Gastrocnemius medialis (tissue), 4 donors: ENCODE data around the gene VAPA. TPM values are rescaled to one million over a fixed set of nuclear protein-coding genes. Genes with fewer than 3 reads are reported as not detected.

ENCODE experiments used
- ATAC-seq, 2 donors: fragments of 150-250 bp; one replicate each; pipeline ENCODE4 v1.9.1; 2016
- DNase-seq, 2 donors: peaks; one replicate each; pipeline ENCODE4 v3.0.0-alpha.2; 2019
- H3K27ac ChIP-seq, 4 donors: fragments of 200-600 bp; sonication (generic); 1 replicate in 1 of 4; 2 replicates in 3 of 4; pipeline ENCODE4 v1.5.1; 2016 to 2018; ENCODE audit warnings: mild to moderate bottlenecking in 2 of 4, moderate library complexity in 1 of 4
- H3K27me3 ChIP-seq, 3 donors: fragments of 200-600 bp; sonication (generic) in 2 of 3; 1 replicate in 1 of 3; 2 replicates in 2 of 3; pipeline versions ENCODE4 v1.5.1 to v1.6.0; 2016 to 2019; ENCODE audit warnings: mild to moderate bottlenecking in 1 of 3, moderate library complexity in 1 of 3
- H3K36me3 ChIP-seq, 2 donors: fragments of 200-600 bp; sonication (generic) in 1 of 2; one replicate each; pipeline ENCODE4 v1.5.1; 2017 to 2018
- H3K4me1 ChIP-seq, 2 donors: fragments of 200-600 bp; sonication (generic) in 1 of 2; one replicate each; pipeline ENCODE4 v1.5.1; 2016 to 2017; ENCODE audit warnings: mild to moderate bottlenecking in 2 of 2
- H3K4me3 ChIP-seq, 4 donors: fragments of 200-600 bp; sonication (generic) in 3 of 4; 1 replicate in 1 of 4; 2 replicates in 3 of 4; pipeline ENCODE4 v1.5.1; 2016 to 2019; ENCODE audit warnings: mild to moderate bottlenecking in 2 of 4
- H3K9me3 ChIP-seq, 3 donors: fragments of 200-600 bp; sonication (generic) in 2 of 3; 1 replicate in 1 of 3; 2 replicates in 2 of 3; pipeline ENCODE4 v1.5.1; 2016 to 2019
- POLR2A ChIP-seq, 2 donors: fragments of 450-650 bp; IDR thresholded peaks; one replicate each; pipeline ENCODE4 v1.6.1; 2017; ENCODE audit warnings: antibody characterized with exemption in 2 of 2, mild to moderate bottlenecking in 2 of 2, moderate library complexity in 2 of 2
- in situ Hi-C, 4 donors: fragments of 200-750 bp; cut with MboI; loops; one replicate each; pipeline versions ENCODE4 v1.15.0 to v1.8.0; 2017; ENCODE audit warnings: low sequenced_read_pairs in 4 of 4
- intact Hi-C: fragments of 100-400 bp; cut with DNase I; formaldehyde crosslinking; loops from one replicate; pipeline ENCODE4 v1.15.1; 2023; ENCODE audit warnings: low total_unique reads
- total RNA-seq, 4 donors: library from RNA; depleted of rRNA; stranded (reverse); fragments of >200 nt; gene quantifications; one replicate each; pipeline versions ENCODE4 v1.1.0 to v1.2.3, GENCODE V29; 2016
- TF ChIP-seq, protein P1 (sequence below), 5 experiments: fragments of 450-650 bp in 3 of 5; fragments of 200-600 bp in 2 of 5; sonication (generic) in 2 of 5; IDR thresholded peaks in 4 of 5; conservative IDR thresholded peaks in 1 of 5; 1 replicate in 4 of 5; 2 replicates in 1 of 5; pipeline ENCODE4 v1.5.1; 2016 to 2019; ENCODE audit warnings: antibody characterized with exemption in 5 of 5, mild to moderate bottlenecking in 3 of 5, moderate library complexity in 3 of 5

The VAPA gene
- total RNA-seq, 4 donors from 2014 or later: 227 to 320 (median 243) TPM

DNA sequence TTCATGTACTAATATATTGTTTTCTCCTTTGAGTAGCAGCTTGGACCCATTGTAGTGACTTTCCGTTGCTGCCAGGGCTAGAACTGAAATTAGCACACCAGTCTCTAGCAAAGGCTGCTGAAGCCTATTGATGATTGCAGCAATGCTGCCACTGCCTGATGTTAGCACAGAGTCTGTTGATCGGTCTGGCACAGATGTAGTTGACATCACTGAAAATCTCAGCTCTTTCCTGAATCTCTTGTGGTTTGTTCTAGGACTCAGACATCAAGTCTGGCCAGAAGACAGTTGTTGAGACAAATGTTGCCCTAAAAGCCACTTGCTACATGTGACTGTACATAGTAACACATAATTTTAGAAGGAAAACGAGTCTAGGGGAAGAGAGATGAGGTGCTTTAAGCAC is 47.2 kb downstream of the VAPA start:
- in situ Hi-C loops (loop anchor here in 1 of 4 donors (10.0 kb wide), 1 partner anchor 564 kb away; the partner anchor contains the start of gene NAPG), intact Hi-C loops (no loop called here)
- H3K9me3 ChIP-seq: no peaks in the 10 kb centered on the region
- peak; percentile 17 to 31 for ATAC-seq
- no peak overlapping the region for H3K27ac ChIP-seq
- no peak for DNase-seq
- H3K4me1 ChIP-seq: no peaks in the 10 kb centered on the region
- no peaks in the 10 kb centered on the region for H3K36me3 ChIP-seq
- TF ChIP-seq, protein P1, sequence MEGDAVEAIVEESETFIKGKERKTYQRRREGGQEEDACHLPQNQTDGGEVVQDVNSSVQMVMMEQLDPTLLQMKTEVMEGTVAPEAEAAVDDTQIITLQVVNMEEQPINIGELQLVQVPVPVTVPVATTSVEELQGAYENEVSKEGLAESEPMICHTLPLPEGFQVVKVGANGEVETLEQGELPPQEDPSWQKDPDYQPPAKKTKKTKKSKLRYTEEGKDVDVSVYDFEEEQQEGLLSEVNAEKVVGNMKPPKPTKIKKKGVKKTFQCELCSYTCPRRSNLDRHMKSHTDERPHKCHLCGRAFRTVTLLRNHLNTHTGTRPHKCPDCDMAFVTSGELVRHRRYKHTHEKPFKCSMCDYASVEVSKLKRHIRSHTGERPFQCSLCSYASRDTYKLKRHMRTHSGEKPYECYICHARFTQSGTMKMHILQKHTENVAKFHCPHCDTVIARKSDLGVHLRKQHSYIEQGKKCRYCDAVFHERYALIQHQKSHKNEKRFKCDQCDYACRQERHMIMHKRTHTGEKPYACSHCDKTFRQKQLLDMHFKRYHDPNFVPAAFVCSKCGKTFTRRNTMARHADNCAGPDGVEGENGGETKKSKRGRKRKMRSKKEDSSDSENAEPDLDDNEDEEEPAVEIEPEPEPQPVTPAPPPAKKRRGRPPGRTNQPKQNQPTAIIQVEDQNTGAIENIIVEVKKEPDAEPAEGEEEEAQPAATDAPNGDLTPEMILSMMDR (IDR thresholded peaks at IDR 0.05 in 4 of 5, conservative IDR thresholded peaks at IDR 0.05 in 1 of 5): no peak
- no peak for TF ChIP-seq POLR2A (IDR thresholded peaks at IDR 0.05)
- H3K4me3 ChIP-seq: no peak overlapping the region
- no peaks in the 10 kb centered on the region for H3K27me3 ChIP-seq

DNA sequence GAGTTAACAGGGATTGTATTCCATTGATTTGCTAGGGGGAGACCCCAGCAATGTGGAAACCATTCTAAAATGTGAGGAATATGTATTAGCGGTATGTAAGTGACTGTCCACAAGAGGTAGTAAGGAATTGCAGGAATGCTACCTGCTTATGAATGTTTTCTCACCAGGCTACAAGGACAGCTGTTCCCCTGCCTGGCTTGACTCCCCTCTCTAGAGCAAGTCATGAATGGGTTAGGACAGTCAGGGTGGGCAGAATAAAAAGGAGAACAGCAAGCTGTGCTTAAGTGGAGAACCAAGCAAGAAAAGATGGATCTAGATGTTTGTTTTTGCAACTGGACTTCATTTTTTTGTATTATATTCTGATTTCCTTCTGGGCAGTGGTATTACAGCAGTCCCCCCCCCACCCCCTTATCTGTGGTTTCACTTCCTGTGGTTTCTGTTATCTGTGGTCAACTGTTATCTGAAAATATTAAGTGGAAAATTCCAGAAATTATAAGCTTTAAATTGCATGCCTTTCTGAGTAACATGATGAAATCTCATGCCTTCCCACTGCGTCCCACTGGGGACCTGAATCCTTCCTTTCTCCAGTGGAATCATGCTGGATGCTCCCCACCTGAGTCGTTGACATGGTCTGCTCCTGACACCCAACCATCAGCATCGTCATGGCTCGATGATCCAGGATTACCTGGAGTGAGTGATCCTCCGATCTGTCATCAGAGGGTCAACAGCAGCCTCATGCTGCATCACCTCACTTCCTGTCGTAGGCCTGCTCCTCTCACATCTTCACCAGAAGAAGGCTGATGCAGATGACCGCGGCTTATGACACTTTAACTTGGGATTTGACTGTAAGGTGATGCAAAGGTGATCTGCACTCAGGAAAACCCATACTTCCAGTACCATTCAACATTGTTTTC is 52.2 kb downstream of the VAPA start:
- TF ChIP-seq POLR2A (IDR thresholded peaks at IDR 0.05): no peak
- TF ChIP-seq, protein P1 (IDR thresholded peaks at IDR 0.05 in 4 of 5, conservative IDR thresholded peaks at IDR 0.05 in 1 of 5): no peak
- H3K4me3 ChIP-seq: no peak overlapping the region
- H3K36me3 ChIP-seq: no peaks in the 10 kb centered on the region
- H3K9me3 ChIP-seq: no peaks in the 10 kb centered on the region
- ATAC-seq (no peak), DNase-seq (no peak)
- in situ Hi-C loops (loop anchor here in 1 of 4 donors (10.0 kb wide), 1 partner anchor 559 kb away; the partner anchor contains the start of gene NAPG), intact Hi-C loops (no loop called here)
- no peaks in the 10 kb centered on the region for H3K27me3 ChIP-seq
- H3K27ac ChIP-seq: no peak overlapping the region
- no peaks in the 10 kb centered on the region for H3K4me1 ChIP-seq

DNA sequence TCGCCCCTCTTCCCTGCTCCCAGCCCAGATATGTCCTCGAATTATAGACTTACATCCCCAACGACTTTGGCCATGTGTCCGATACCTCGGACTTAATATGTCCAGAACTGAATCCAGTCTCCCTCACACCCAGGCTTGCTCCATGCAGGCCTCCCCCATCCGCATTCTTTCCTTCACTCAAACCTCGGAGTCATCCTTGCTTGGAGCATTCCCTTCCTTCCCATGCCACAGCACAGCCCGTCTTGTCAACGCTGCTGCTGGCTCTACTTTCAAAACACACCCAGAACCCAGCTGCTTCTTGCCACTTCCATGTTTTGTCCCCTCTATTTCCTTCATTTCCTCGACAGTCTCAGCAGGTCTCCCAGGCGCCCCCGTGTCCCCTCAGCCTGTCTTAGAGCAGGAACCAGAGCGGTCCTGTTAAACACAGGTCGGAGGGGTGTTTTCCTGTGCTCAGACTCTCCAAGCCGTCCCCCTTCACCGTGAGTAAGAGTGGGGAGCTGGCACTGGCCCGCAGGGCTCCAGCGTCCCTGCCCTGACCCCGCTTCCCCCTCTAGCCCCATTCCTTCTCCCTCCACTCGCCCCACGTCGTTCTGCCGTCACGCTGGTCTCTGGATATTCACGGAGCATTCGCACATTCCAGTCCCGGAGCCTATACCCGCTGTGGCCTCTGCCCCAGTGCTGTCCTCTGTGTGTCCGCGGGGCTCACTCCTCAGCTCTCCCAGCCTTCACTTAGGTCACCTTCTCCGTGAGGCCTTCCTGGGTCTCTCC is 54.4 kb downstream of the VAPA start:
- no peaks in the 10 kb centered on the region for H3K9me3 ChIP-seq
- H3K4me3 ChIP-seq: no peak overlapping the region
- TF ChIP-seq, protein P1 (IDR thresholded peaks at IDR 0.05 in 4 of 5, conservative IDR thresholded peaks at IDR 0.05 in 1 of 5): no peak
- no peak for TF ChIP-seq POLR2A (IDR thresholded peaks at IDR 0.05)
- no peaks in the 10 kb centered on the region for H3K27me3 ChIP-seq
- in situ Hi-C loops (loop anchor here in 1 of 4 donors (10.0 kb wide), 1 partner anchor 557 kb away; the partner anchor contains the start of gene NAPG), intact Hi-C loops (no loop called here)
- H3K27ac ChIP-seq: no peak overlapping the region
- no peaks in the 10 kb centered on the region for H3K36me3 ChIP-seq
- H3K4me1 ChIP-seq: no peaks in the 10 kb centered on the region
- ATAC-seq (no peak), DNase-seq (no peak)

- Histone ChIP-seq H3K36me3 (no peaks in the 10 kb centered on the region), H3K4me1 (no peaks in the 10 kb centered on the region), H3K27me3 (no peaks in the 10 kb centered on the region), H3K27ac (no peak overlapping the region), H3K9me3 (no peaks in the 10 kb centered on the region), H3K4me3 (no peak overlapping the region)
- ATAC-seq (no peak), DNase-seq (no peak)
- TF ChIP-seq POLR2A (IDR thresholded peaks at IDR 0.05): no peak
- TF ChIP-seq, protein P1 (IDR thresholded peaks at IDR 0.05 in 4 of 5, conservative IDR thresholded peaks at IDR 0.05 in 1 of 5): no peak
- in situ Hi-C loops: loop anchor here in 1 of 4 donors (10.0 kb wide), 1 partner anchor 556 kb away; the partner anchor contains the start of gene NAPG
- intact Hi-C loops: no loop called here
These were observed 55.4 kb downstream of the VAPA start for GRCh38 chr18:9969247-9969646.
